Cardiac fibroblast (primary cell): ENCODE data around the gene C1orf226.

ENCODE experiments used
- DNase-seq, 2 donors: peaks; one replicate each; pipeline versions ENCODE4 v3.0.0 to v3.0.0-alpha.2; 2010; ENCODE audit warnings: low read depth in 2 of 2
- H3K4me3 ChIP-seq, 2 donors: replicated peaks in 1 of 2; 1 replicate in 1 of 2; 2 replicates in 1 of 2; pipeline ENCODE4 v1.5.1; 2011; ENCODE audit warnings: low read depth in 2 of 2, low read length in 2 of 2, mild to moderate bottlenecking in 2 of 2, moderate library complexity in 1 of 2
- CTCF ChIP-seq: IDR thresholded peaks from one replicate; pipeline ENCODE4 v1.5.1; 2011; ENCODE audit warnings: low read depth, mild to moderate bottlenecking, low read length, inconsistent platforms

C1orf226 gene

GRCh38 chr1:162370161-162370560 is 11.4 kb upstream of the C1orf226 start:
- no peak overlapping the region for H3K4me3 ChIP-seq
- TF ChIP-seq CTCF = no peak
- DNase-seq = no peak

DNA sequence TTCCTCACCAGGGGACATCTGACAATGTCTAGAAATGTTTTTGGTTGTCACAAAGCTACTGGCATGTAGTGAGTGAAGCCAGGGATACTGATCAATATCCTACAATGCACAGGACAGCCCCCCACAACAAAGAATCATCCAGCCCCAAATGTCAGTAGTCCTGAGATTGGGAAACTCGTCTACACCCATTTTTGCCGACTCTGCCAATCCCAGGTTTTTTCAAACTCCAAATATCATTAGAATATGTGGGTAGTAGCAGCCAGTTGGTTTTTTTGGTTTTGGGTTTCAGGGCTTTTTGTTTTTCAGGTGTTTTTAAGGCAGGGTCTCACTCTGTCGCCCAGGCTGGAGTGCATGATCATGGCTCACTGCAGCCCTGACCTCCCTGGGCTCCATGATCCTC is 10.8 kb upstream of the C1orf226 start:
- no peak overlapping the region for H3K4me3 ChIP-seq
- TF ChIP-seq CTCF = no peak
- no peak for DNase-seq

DNA sequence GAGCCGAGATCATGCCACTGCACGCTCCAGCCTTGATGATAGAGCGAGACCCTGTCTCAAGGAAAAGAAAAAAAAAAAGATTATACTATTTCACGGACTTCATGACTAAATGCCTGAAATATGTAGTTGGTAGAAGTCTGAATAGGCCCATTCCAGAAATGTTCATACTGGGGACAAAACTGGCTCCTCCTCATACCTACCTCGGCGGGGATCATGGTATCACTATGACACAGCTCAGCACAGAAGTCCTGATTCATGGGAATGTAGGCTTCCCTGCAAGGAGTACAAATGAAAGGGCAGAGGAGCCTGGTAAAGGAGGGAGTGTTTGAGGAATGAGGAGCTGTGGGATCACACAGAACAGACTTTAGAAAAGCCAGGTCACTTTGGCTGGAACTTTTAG is 9.9 kb upstream of the C1orf226 start:
- no peak for TF ChIP-seq CTCF
- DNase-seq = peak in 1 of 2 donors; percentile 52
- H3K4me3 ChIP-seq = no peak overlapping the region

DNA sequence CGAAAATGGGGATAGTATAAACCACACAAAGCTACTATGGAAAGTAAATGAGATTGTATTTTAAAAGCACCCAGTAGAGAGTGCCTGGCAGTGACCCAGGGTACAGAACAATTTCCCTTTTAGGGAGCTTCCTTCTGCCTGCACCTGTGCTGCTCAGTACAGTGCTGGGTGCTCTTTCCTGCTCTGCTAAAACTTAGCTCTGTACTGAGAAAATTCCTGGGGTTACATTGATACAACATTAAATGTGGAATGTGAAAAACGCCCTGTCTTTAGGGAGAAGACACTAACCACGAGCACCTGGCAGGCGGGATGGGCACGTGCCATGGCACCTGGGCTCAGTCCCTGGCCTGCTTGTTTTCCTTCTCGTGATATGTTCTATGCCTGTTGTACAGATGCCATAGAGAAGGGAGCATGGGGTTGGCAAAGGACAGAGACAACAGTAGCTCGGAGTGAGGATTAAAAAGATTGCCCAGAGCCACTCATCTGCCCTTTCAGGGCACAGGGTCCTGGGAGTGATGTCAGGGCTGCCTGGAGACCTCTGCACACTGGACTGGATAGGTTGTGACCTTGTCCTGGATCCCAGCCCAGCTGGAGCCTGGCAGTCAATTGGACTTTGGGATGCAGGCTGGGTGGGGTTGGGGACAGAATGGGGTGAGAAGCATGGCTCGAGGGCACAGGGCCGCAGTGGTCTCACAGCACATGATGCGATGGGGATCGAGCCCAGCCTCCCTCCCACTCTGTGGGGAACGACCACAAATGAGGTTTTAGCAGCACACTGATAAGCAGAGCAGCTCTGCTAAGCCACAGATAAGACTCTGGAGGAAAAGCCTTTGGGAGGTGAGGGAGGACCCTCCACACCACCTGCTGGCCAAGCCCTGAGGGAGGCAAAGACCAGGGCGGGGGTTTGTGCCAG is 9.1 kb upstream of the C1orf226 start:
- TF ChIP-seq CTCF = no peak
- DNase-seq = no peak
- no peak overlapping the region for H3K4me3 ChIP-seq

DNA sequence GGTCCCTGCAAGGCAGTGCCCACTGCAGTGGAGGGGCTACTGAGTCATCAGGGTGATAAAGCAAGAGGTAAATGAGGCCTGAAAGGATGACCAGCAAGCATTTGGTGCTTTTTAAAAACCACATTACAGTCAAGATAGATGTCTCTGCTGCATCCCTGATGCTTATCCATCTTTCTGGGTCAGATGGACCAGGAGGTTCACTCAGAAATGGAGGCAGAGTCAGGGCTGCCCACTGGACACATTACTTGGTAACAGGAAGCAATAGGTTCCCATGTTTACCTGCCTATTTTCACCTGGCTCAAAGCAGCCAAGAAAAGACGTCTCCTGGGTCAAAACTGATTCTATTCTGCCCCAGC is 8.5 kb upstream of the C1orf226 start:
- no peak overlapping the region for H3K4me3 ChIP-seq
- no peak for TF ChIP-seq CTCF
- DNase-seq = no peak

- H3K4me3 ChIP-seq = no peak overlapping the region
- DNase-seq = peak; percentile 54 to 84
- TF ChIP-seq CTCF = no peak
Measured at GRCh38 chr1:162373541-162374260, 7.8 kb upstream of the C1orf226 start.
